IPS DF 19.7 (cell line): ENCODE measurements around the gene FOXP1.

ENCODE experiments used
- DNase-seq: peaks from one replicate; pipeline ENCODE4 v3.0.0-alpha.2; 2013; ENCODE audit warnings: low read depth, low spot score

The FOXP1 gene

GRCh38 chr3:71509066-71509465 is 74.5 kb downstream of the FOXP1 start:
- no peak for DNase-seq

GRCh38 chr3:71505767-71506350 is 77.7 kb downstream of the FOXP1 start:
- DNase-seq, result no peak

- DNase-seq, result no peak
Measured at GRCh38 chr3:71504250-71505036, 79.1 kb downstream of the FOXP1 start.

- DNase-seq, result no peak
Measured at GRCh38 chr3:71503525-71504249, 79.8 kb downstream of the FOXP1 start.

GRCh38 chr3:71502066-71502625 is 81.4 kb downstream of the FOXP1 start:
- no peak for DNase-seq

- no peak for DNase-seq
Measured at GRCh38 chr3:71500696-71501095, 82.8 kb downstream of the FOXP1 start.

GRCh38 chr3:71499227-71499876 is 84.2 kb downstream of the FOXP1 start:
- DNase-seq, result no peak

GRCh38 chr3:71498543-71498942 is 85.0 kb downstream of the FOXP1 start:
- no peak for DNase-seq

- DNase-seq, result no peak
Measured at GRCh38 chr3:71497971-71498444, 85.5 kb downstream of the FOXP1 start.

- no peak for DNase-seq
Measured at GRCh38 chr3:71497367-71497897, 86.1 kb downstream of the FOXP1 start.

GRCh38 chr3:71495708-71496472 is 87.6 kb downstream of the FOXP1 start:
- DNase-seq, result peak; percentile 54

- DNase-seq, result no peak
Measured at GRCh38 chr3:71494212-71494611, 89.3 kb downstream of the FOXP1 start.

GRCh38 chr3:71492974-71493771 is 90.4 kb downstream of the FOXP1 start:
- DNase-seq, result no peak

- no peak for DNase-seq
Measured at GRCh38 chr3:71492566-71492965, 91.0 kb downstream of the FOXP1 start.

- no peak for DNase-seq
Measured at GRCh38 chr3:71491154-71491752, 92.3 kb downstream of the FOXP1 start.

GRCh38 chr3:71490692-71491091 is 92.8 kb downstream of the FOXP1 start:
- DNase-seq, result no peak

- DNase-seq, result no peak
Measured at GRCh38 chr3:71489315-71489761, 94.2 kb downstream of the FOXP1 start.

- DNase-seq, result no peak
Measured at GRCh38 chr3:71488882-71489281, 94.6 kb downstream of the FOXP1 start.

GRCh38 chr3:71488391-71488809 is 95.1 kb downstream of the FOXP1 start:
- DNase-seq, result no peak
